ENCODE measurements around the gene PHPT1. TPM values are rescaled to one million over a fixed set of nuclear protein-coding genes. Genes with fewer than 3 reads are reported as not detected.
"Not testable (repeated sequence)": the region's sequence is repeated elsewhere in the genome, so short reads cannot be mapped to it uniquely, and the experiment has no call there.

The PHPT1 gene
- total RNA-seq, 2 donors from 2014 or later, result 140 to 154 TPM

DNA sequence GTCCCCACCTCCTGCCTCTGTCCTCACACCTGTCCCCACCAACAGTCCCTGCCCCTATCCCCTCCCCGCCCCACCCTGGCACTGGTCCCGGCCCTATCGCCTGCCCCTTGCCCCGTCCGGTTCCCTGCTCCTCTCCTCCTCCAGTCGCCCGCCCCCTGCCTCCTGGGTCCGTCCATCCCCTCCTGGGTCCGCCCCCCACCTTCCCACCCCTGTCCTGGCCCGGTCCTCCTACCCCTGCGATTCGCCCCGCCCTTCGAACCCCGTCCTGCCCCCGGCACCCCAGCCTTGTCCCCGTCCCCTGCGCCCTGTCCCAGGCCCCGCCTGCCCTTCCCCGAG lies 16.5 kb downstream of the PHPT1 start:
- Histone ChIP-seq H3K9me3 (no peaks in the 10 kb centered on the region), H3K36me3 (peaks cover 32% of the 10 kb centered on the region), H3K4me3 (peak overlapping the region; percentile 96 to 100), H3K4me1 (peaks cover 0 to 26% of the 10 kb centered on the region in 2 donors), H3K27ac (peak overlapping the region; percentile 90 to 95), H3K27me3 (no peaks in the 10 kb centered on the region)
- DNase-seq (ENCODE audit: low spot score), result no peak
- no peak for TF ChIP-seq CTCF (IDR thresholded peaks at IDR 0.05)

DNA sequence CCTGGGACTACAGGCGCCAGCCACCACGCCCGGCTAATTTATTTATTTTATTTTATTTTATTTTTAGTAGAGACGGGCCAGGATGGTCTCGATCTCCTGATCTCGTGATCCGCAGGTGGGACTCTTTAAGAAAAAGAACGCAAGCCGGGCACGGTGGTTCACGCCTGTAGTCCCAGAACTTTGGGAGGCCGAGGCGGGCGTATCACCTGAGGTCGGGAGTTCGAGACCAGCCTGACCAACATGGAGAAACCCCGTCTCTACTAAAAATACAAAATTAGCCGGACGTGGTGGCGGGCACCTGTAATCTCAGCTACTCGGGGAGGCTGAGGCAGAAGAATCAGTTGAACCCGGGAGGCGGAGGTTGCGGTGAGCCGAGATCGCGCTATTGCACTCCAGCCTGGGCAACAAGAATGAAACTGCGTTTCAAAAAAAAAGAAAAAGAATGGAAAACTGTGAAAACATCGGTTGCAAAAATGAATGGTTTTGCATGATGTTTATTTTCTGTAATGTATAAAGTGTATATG lies 17.8 kb downstream of the PHPT1 start:
- not testable (repeated sequence) for DNase-seq (ENCODE audit: low spot score); H3K27me3 ChIP-seq; H3K9me3 ChIP-seq
- Histone ChIP-seq H3K4me3 (peak overlapping the region; percentile 96 to 100), H3K4me1 (peaks cover 0 to 26% of the 10 kb centered on the region in 2 donors), H3K36me3 (peaks cover 20% of the 10 kb centered on the region), H3K27ac (peak overlapping the region; percentile 67 to 95)

GRCh38 chr9:136867480-136867879 lies 18.3 kb downstream of the PHPT1 start:
- Histone ChIP-seq H3K4me1 (peaks cover 0 to 26% of the 10 kb centered on the region in 2 donors), H3K27ac (no peak overlapping the region), H3K36me3 (peaks cover 14% of the 10 kb centered on the region), H3K9me3 (no peaks in the 10 kb centered on the region), H3K27me3 (no peaks in the 10 kb centered on the region), H3K4me3 (no peak overlapping the region)
- no peak for DNase-seq (ENCODE audit: low spot score)
- no peak for TF ChIP-seq CTCF (IDR thresholded peaks at IDR 0.05)

DNA sequence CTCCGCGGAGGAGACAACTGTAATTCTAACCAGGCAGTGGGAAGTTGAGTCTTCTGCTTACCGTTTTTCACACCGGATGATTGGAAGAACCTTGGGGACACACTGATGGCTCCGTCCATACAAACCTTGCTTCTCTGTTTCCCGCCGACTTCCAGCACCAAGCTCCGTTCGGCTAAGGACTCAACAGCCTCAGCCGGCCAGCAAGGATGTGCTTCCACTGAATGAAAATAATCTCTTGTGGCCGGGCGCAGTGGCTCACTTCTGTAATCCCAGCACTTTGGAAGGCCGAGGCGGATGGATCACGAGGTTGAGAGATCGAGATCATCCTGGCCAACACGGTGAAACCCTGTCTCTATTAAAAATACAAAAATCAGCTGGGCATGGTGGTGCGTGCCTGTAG lies 18.7 kb downstream of the PHPT1 start:
- no peak overlapping the region for H3K4me3 ChIP-seq
- no peaks in the 10 kb centered on the region for H3K27me3 ChIP-seq
- no peak for TF ChIP-seq CTCF (IDR thresholded peaks at IDR 0.05)
- peaks cover 10% of the 10 kb centered on the region for H3K36me3 ChIP-seq
- H3K27ac ChIP-seq, result no peak overlapping the region
- DNase-seq (ENCODE audit: low spot score), result no peak
- H3K9me3 ChIP-seq, result no peaks in the 10 kb centered on the region
- H3K4me1 ChIP-seq, result peaks cover 0 to 26% of the 10 kb centered on the region in 2 donors

DNA sequence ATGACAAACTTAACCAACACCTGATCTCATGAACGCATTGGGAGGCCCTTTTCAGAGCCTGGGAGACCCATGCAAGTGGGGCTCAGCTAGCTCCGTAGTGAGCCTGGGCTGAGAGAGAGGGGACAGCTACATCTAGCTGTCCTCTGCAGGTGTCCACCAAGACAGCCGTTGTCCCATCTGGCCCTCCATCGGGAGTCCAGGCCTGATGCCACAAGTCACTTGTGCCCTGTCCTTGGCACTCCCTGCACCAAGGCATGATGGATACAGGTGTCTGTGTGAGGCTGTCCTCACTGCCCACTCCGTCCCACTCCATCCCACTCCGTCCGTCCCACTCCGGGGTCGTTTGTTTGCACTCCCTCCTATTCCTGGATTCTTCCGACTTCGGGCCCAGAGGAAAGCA lies 19.4 kb downstream of the PHPT1 start:
- Histone ChIP-seq H3K36me3 (peaks cover 3% of the 10 kb centered on the region), H3K4me3 (no peak overlapping the region), H3K4me1 (peaks cover 0 to 26% of the 10 kb centered on the region in 2 donors), H3K9me3 (no peaks in the 10 kb centered on the region), H3K27ac (no peak overlapping the region), H3K27me3 (no peaks in the 10 kb centered on the region)
- DNase-seq (ENCODE audit: low spot score), result no peak
- no peak for TF ChIP-seq CTCF (IDR thresholded peaks at IDR 0.05)

- not testable (repeated sequence) for H3K27me3 ChIP-seq; DNase-seq (ENCODE audit: low spot score); H3K4me3 ChIP-seq; H3K27ac ChIP-seq; H3K9me3 ChIP-seq; H3K36me3 ChIP-seq
- H3K4me1 ChIP-seq, result peaks cover 0 to 18% of the 10 kb centered on the region in 2 donors
Measured at GRCh38 chr9:136869611-136870010, 20.4 kb downstream of the PHPT1 start.

- no peak for DNase-seq (ENCODE audit: low spot score)
- no peaks in the 10 kb centered on the region for H3K36me3 ChIP-seq
Measured at GRCh38 chr9:136875155-136875554, 25.9 kb downstream of the PHPT1 start.

More at GRCh38 chr9:136875155-136875554, 25.9 kb downstream of the PHPT1 start:
- Histone ChIP-seq H3K4me3 (no peak overlapping the region), H3K4me1 (no peaks in the 10 kb centered on the region), H3K27ac (no peak overlapping the region), H3K27me3 (no peaks in the 10 kb centered on the region), H3K9me3 (no peaks in the 10 kb centered on the region)
- no peak for TF ChIP-seq CTCF (IDR thresholded peaks at IDR 0.05)

All from right atrium auricular region (tissue), 2 donors.